Parathyroid adenoma (tissue), 2 donors: ENCODE data around the gene REV1.

ENCODE experiments used
- H2AFZ ChIP-seq: fragments of 300-600 bp; sonication (generic); one replicate; pipeline ENCODE4 v1.7.0; 2017; ENCODE audit warnings: antibody characterized with exemption, mild to moderate bottlenecking
- H3K27ac ChIP-seq: fragments of 300-600 bp; sonication (generic); one replicate; pipeline ENCODE4 v1.7.0; 2017
- H3K27me3 ChIP-seq: fragments of 300-600 bp; sonication (generic); one replicate; pipeline ENCODE4 v1.7.0; 2017; ENCODE audit warnings: low read length; ENCODE audit not compliant: control insufficient read depth, insufficient read depth
- H3K36me3 ChIP-seq: fragments of 300-600 bp; sonication (generic); one replicate; pipeline ENCODE4 v1.7.0; 2017; ENCODE audit warnings: low read length; ENCODE audit not compliant: control insufficient read depth, insufficient read depth
- H3K4me1 ChIP-seq: fragments of 300-600 bp; sonication (generic); one replicate; pipeline ENCODE4 v1.7.0; 2017; ENCODE audit warnings: control low read depth
- H3K4me2 ChIP-seq: fragments of 300-600 bp; sonication (generic); one replicate; pipeline ENCODE4 v1.7.0; 2017; ENCODE audit warnings: low read length
- H3K4me3 ChIP-seq: fragments of 300-600 bp; sonication (generic); one replicate; pipeline ENCODE4 v1.7.0; 2017; ENCODE audit warnings: low read depth, low read length
- H3K79me2 ChIP-seq: fragments of 300-600 bp; sonication (generic); one replicate; pipeline ENCODE4 v1.7.0; 2017; ENCODE audit warnings: control low read depth
- H3K9ac ChIP-seq: fragments of 300-600 bp; sonication (generic); one replicate; pipeline ENCODE4 v1.7.0; 2017; ENCODE audit warnings: mild to moderate bottlenecking
- H3K9me3 ChIP-seq: fragments of 300-600 bp; sonication (generic); one replicate; pipeline ENCODE4 v1.7.0; 2017; ENCODE audit warnings: low read length; ENCODE audit not compliant: control insufficient read depth
- CTCF ChIP-seq: fragments of 300-600 bp; sonication (generic); IDR thresholded peaks from one replicate; pipeline ENCODE4 v1.7.0; 2017; ENCODE audit warnings: antibody characterized with exemption, mild to moderate bottlenecking
- donor health status: primary hyperparathyroidism.

Gene REV1

GRCh38 chr2:99424371-99424770 lies 65.4 kb downstream of the REV1 start:
- H3K36me3 ChIP-seq = no peaks in the 10 kb centered on the region
- H3K9ac ChIP-seq = no peak overlapping the region

GRCh38 chr2:99422599-99422998 lies 67.2 kb downstream of the REV1 start:
- Histone ChIP-seq H3K79me2 (peaks cover 3% of the 10 kb centered on the region), H3K9ac (no peak overlapping the region), H3K36me3 (no peaks in the 10 kb centered on the region), H3K4me2 (no peak overlapping the region), H3K9me3 (no peaks in the 10 kb centered on the region), H3K27me3 (no peaks in the 10 kb centered on the region), H3K4me3 (no peak overlapping the region), H2AFZ (no peak overlapping the region), H3K27ac (no peak overlapping the region), H3K4me1 (no peaks in the 10 kb centered on the region)
- TF ChIP-seq CTCF = no peak

More at GRCh38 chr2:99424371-99424770, 65.4 kb downstream of the REV1 start:
- Histone ChIP-seq H3K4me3 (no peak overlapping the region), H3K9me3 (no peaks in the 10 kb centered on the region), H3K79me2 (peaks cover 3% of the 10 kb centered on the region), H2AFZ (no peak overlapping the region), H3K4me1 (no peaks in the 10 kb centered on the region), H3K27ac (no peak overlapping the region), H3K4me2 (no peak overlapping the region), H3K27me3 (no peaks in the 10 kb centered on the region)
- no peak for TF ChIP-seq CTCF

GRCh38 chr2:99421469-99421868 lies 68.3 kb downstream of the REV1 start:
- Histone ChIP-seq H2AFZ (no peak overlapping the region), H3K4me1 (no peaks in the 10 kb centered on the region), H3K9me3 (no peaks in the 10 kb centered on the region), H3K27ac (no peak overlapping the region), H3K27me3 (no peaks in the 10 kb centered on the region), H3K36me3 (no peaks in the 10 kb centered on the region), H3K9ac (no peak overlapping the region), H3K4me2 (no peak overlapping the region), H3K79me2 (peaks cover 3% of the 10 kb centered on the region), H3K4me3 (no peak overlapping the region)
- TF ChIP-seq CTCF = no peak

GRCh38 chr2:99420751-99421299 lies 69.0 kb downstream of the REV1 start:
- no peak for TF ChIP-seq CTCF
- no peaks in the 10 kb centered on the region for H3K9me3 ChIP-seq
- no peak overlapping the region for H3K9ac ChIP-seq
- no peak overlapping the region for H2AFZ ChIP-seq
- H3K27me3 ChIP-seq = no peaks in the 10 kb centered on the region
- H3K79me2 ChIP-seq = peaks cover 3% of the 10 kb centered on the region
- no peaks in the 10 kb centered on the region for H3K4me1 ChIP-seq
- H3K27ac ChIP-seq = no peak overlapping the region
- H3K36me3 ChIP-seq = no peaks in the 10 kb centered on the region
- H3K4me3 ChIP-seq = no peak overlapping the region
- H3K4me2 ChIP-seq = no peak overlapping the region

- H3K36me3 ChIP-seq = no peaks in the 10 kb centered on the region
- no peak overlapping the region for H3K4me3 ChIP-seq
- no peak overlapping the region for H3K9ac ChIP-seq
- no peak for TF ChIP-seq CTCF
- no peaks in the 10 kb centered on the region for H3K27me3 ChIP-seq
- H3K27ac ChIP-seq = no peak overlapping the region
- no peaks in the 10 kb centered on the region for H3K4me1 ChIP-seq
- H3K79me2 ChIP-seq = peaks cover 3% of the 10 kb centered on the region
- no peak overlapping the region for H3K4me2 ChIP-seq
- H2AFZ ChIP-seq = no peak overlapping the region
- H3K9me3 ChIP-seq = no peaks in the 10 kb centered on the region
Measured at GRCh38 chr2:99420031-99420430, 69.8 kb downstream of the REV1 start.
